Keratinocyte (primary cell): ENCODE data around the gene OR2W3. TPM values are rescaled to one million over a fixed set of nuclear protein-coding genes. Genes with fewer than 3 reads are reported as not detected.
A peak's percentile ranks its signal among the peaks of the same experiment; 100 is the strongest.

Source experiments
- DNase-seq: peaks from one replicate; pipeline ENCODE4 v3.0.0-alpha.2; 2011; ENCODE audit warnings: low read depth, missing footprints, low spot score
- FAIRE-seq: peaks from 2 replicates; lab custom pipeline; 2011; peaks lifted over from hg19 to GRCh38; lab: Jason Lieb, UNC
- H2AFZ ChIP-seq: 2 replicates; pipeline ENCODE4 v1.6.0; 2012; ENCODE audit warnings: low read length, control low read depth, inconsistent platforms; ENCODE audit not compliant: control insufficient read depth
- H3K27ac ChIP-seq: 2 replicates; pipeline ENCODE4 v1.5.1; 2011; ENCODE audit warnings: low read length; ENCODE audit not compliant: control insufficient read depth, insufficient read depth
- H3K27me3 ChIP-seq: 3 replicates; pipeline ENCODE4 v1.6.0; 2011; ENCODE audit warnings: low read length; ENCODE audit not compliant: control insufficient read depth, insufficient read depth; ENCODE audit errors: extremely low read depth
- H3K36me3 ChIP-seq, 2 experiments: 2 replicates in 1 of 2; 3 replicates in 1 of 2; pipeline ENCODE4 v1.5.1; 2011; ENCODE audit warnings: low read length in 2 of 2, mild to moderate bottlenecking in 1 of 2; ENCODE audit not compliant: control insufficient read depth in 2 of 2, insufficient read depth in 2 of 2; ENCODE audit errors: extremely low read depth in 1 of 2
- H3K4me1 ChIP-seq: 3 replicates; pipeline ENCODE4 v1.5.1; 2011; ENCODE audit warnings: low read length; ENCODE audit not compliant: control insufficient read depth, insufficient read depth; ENCODE audit errors: extremely low read depth
- H3K4me2 ChIP-seq: 3 replicates; pipeline ENCODE4 v1.6.0; 2011; ENCODE audit warnings: low read depth, low read length; ENCODE audit not compliant: control insufficient read depth, insufficient read depth; ENCODE audit errors: extremely low read depth
- H3K4me3 ChIP-seq, 3 experiments: fragments of 200-600 bp in 1 of 3; sonication (generic) in 1 of 3; 2 replicates in 2 of 3; 3 replicates in 1 of 3; pipeline ENCODE4 v1.5.1; 2011 to 2016; ENCODE audit warnings: low read length in 3 of 3, mild to moderate bottlenecking in 3 of 3, control low read depth in 2 of 3, inconsistent platforms in 1 of 3, low read depth in 1 of 3, mixed read lengths in 1 of 3, mixed run types in 1 of 3, moderate library complexity in 1 of 3; ENCODE audit not compliant: control insufficient read depth in 2 of 3, insufficient read depth in 2 of 3; ENCODE audit errors: extremely low read depth in 1 of 3
- H3K79me2 ChIP-seq: 2 replicates; pipeline ENCODE4 v1.6.0; 2012; ENCODE audit warnings: low read length; ENCODE audit not compliant: control insufficient read depth, insufficient read depth
- H3K9ac ChIP-seq: 3 replicates; pipeline ENCODE4 v1.6.0; 2011; ENCODE audit warnings: low read length; ENCODE audit not compliant: control insufficient read depth, insufficient read depth; ENCODE audit errors: extremely low read depth
- H3K9me1 ChIP-seq: 3 replicates; pipeline ENCODE4 v1.6.0; 2011; ENCODE audit warnings: low read length; ENCODE audit not compliant: control insufficient read depth, insufficient read depth; ENCODE audit errors: extremely low read depth
- H3K9me3 ChIP-seq: 2 replicates; pipeline ENCODE4 v1.5.1; 2012; ENCODE audit warnings: low read depth, low read length; ENCODE audit not compliant: control insufficient read depth
- H4K20me1 ChIP-seq: 3 replicates; pipeline ENCODE4 v1.6.0; 2011; ENCODE audit warnings: low read length; ENCODE audit not compliant: control insufficient read depth, insufficient read depth; ENCODE audit errors: extremely low read depth
- CTCF ChIP-seq, 3 experiments: IDR thresholded peaks in 1 of 3; conservative IDR thresholded peaks in 1 of 3; optimal IDR thresholded peaks in 1 of 3; 2 replicates in 2 of 3; 3 replicates in 1 of 3; pipeline versions ENCODE3 to v1.5.1; 2011; ENCODE audit warnings: low read length in 3 of 3, mild to moderate bottlenecking in 3 of 3, moderate library complexity in 2 of 3, control low read depth in 1 of 3, inconsistent platforms in 1 of 3; ENCODE audit not compliant: insufficient read depth in 2 of 3; ENCODE audit errors: extremely low read depth in 1 of 3
- EZH2 ChIP-seq: IDR thresholded peaks from one replicate; pipeline ENCODE4 v1.6.1; 2012; ENCODE audit warnings: inconsistent platforms, mild to moderate bottlenecking, low read length, moderate library complexity
- dilution Hi-C: fragments of 300-500 bp; cut with MboI; formaldehyde crosslinking; loops from one replicate; pipeline ENCODE4 v1.7.0; 2020; ENCODE audit warnings: low sequenced_read_pairs; ENCODE audit not compliant: extremely low pct_ligation_motif_present
- polyA plus RNA-seq, 5 experiments: library from polyadenylated mRNA; depleted of rRNA in 3 of 5; stranded (reverse) in 3 of 5; stranded (forward) in 1 of 5; unstranded in 1 of 5; fragments of >200 nt; gene quantifications; 1 replicate in 1 of 5; 2 replicates in 3 of 5; 3 replicates in 1 of 5; pipeline versions ENCODE4 v1.2.1 to v1.2.3, GENCODE V29; 2011 to 2012; ENCODE audit warnings: missing spikeins in 2 of 5, low read depth in 1 of 5, low replicate concordance in 1 of 5

Gene OR2W3
- polyA plus RNA-seq, 1 donor (not counting 4 experiments of a cell fraction or from before 2014, with no cell fraction given) = 0.08 TPM

GRCh38 chr1:247857069-247857984, 38.1 kb upstream of the OR2W3 start, which contains the start of gene TRIM58:
Gene TRIM58 (plus strand): TSS chr1:247857187. CDS start chr1:247857247, 60 bp downstream.
- dilution Hi-C loops = no loop called here

GRCh38 chr1:247857985-247858619, 37.3 kb upstream of the OR2W3 start:
- Histone ChIP-seq H3K9me3 (no peaks in the 10 kb centered on the region), H3K4me2 (peak overlapping the region; percentile 46), H3K27ac (no peak overlapping the region), H2AFZ (no peak overlapping the region), H3K9ac (no peak overlapping the region), H3K4me3 (peak overlapping the region in 2 of 3 experiments; percentile 28 to 50), H3K79me2 (no peaks in the 10 kb centered on the region), H3K4me1 (no peaks in the 10 kb centered on the region), H3K9me1 (no peaks in the 10 kb centered on the region), H4K20me1 (no peaks in the 10 kb centered on the region), H3K27me3 (no peaks in the 10 kb centered on the region), H3K36me3 (no peaks in the 10 kb centered on the region)
- dilution Hi-C loops = no loop called here
- no peak for FAIRE-seq
- TF ChIP-seq EZH2 (no peak), CTCF (optimal IDR thresholded peaks at IDR 0.05 in 1 of 3, IDR thresholded peaks at IDR 0.05 in 1 of 3, conservative IDR thresholded peaks at IDR 0.05 in 1 of 3; ENCODE audit: extremely low read depth in 1 of 3, insufficient read depth in 2 of 3, low read length in 3 of 3) (no peak)
- no peak for DNase-seq

More at GRCh38 chr1:247857069-247857984, 38.1 kb upstream of the OR2W3 start, which contains the start of gene TRIM58:
- Histone ChIP-seq H3K27ac (no peak within 1 kb of the TSS), H3K36me3 (no peaks in the 10 kb centered on the region), H3K9me1 (no peaks in the 10 kb centered on the region), H2AFZ (no peak within 1 kb of the TSS), H3K4me2 (peak within 1 kb of the TSS; percentile 46), H3K4me3 (peak within 1 kb of the TSS in 2 of 3 experiments; percentile 28 to 50), H3K9ac (no peak within 1 kb of the TSS), H3K4me1 (no peaks in the 10 kb centered on the region), H3K27me3 (no peaks in the 10 kb centered on the region), H4K20me1 (no peaks in the 10 kb centered on the region), H3K9me3 (no peaks in the 10 kb centered on the region), H3K79me2 (no peaks in the 10 kb centered on the region)
- DNase-seq (no peak), FAIRE-seq (no peak)
- TF ChIP-seq CTCF (optimal IDR thresholded peaks at IDR 0.05 in 1 of 3, IDR thresholded peaks at IDR 0.05 in 1 of 3, conservative IDR thresholded peaks at IDR 0.05 in 1 of 3; ENCODE audit: extremely low read depth in 1 of 3, insufficient read depth in 2 of 3, low read length in 3 of 3) = peak in 1 of 3 experiments; percentile 13
- no peak for TF ChIP-seq EZH2
